HG02973 (cell line): ENCODE data around the gene HELZ.
"Not testable (repeated sequence)": the region's sequence is repeated elsewhere in the genome, so short reads cannot be mapped to it uniquely, and the experiment has no call there.

Experiments used
- ATAC-seq: cut with Tn5 transposase; IDR thresholded peaks from one replicate; pipeline ENCODE4 v1.9.1; 2021; ENCODE audit warnings: moderate library complexity; ENCODE audit not compliant: unreplicated experiment

HELZ gene

GRCh38 chr17:67271187-67271586, 26.2 kb upstream of the HELZ start:
- not testable (repeated sequence) for ATAC-seq

- ATAC-seq: no peak
Measured at GRCh38 chr17:67270416-67270815, 25.4 kb upstream of the HELZ start.

- no peak for ATAC-seq
Measured at GRCh38 chr17:67266496-67266895, 21.5 kb upstream of the HELZ start.

GRCh38 chr17:67265436-67266019, 20.5 kb upstream of the HELZ start:
- ATAC-seq: no peak

- ATAC-seq: no peak
Measured at GRCh38 chr17:67262435-67263117, 17.6 kb upstream of the HELZ start.

GRCh38 chr17:67260170-67260987, 15.4 kb upstream of the HELZ start:
- no peak for ATAC-seq

GRCh38 chr17:67258821-67259468, 13.9 kb upstream of the HELZ start:
- ATAC-seq: no peak

GRCh38 chr17:67256075-67256732, 11.2 kb upstream of the HELZ start:
- ATAC-seq: no peak

GRCh38 chr17:67253384-67253783, 8.4 kb upstream of the HELZ start:
- ATAC-seq: no peak

- ATAC-seq: not testable (repeated sequence)
Measured at GRCh38 chr17:67251586-67251985, 6.6 kb upstream of the HELZ start.

GRCh38 chr17:67248291-67248690, 3.3 kb upstream of the HELZ start:
- no peak for ATAC-seq

- ATAC-seq: no peak
Measured at GRCh38 chr17:67247416-67247900, 2.5 kb upstream of the HELZ start.

GRCh38 chr17:67246653-67247415, 1.8 kb upstream of the HELZ start:
- ATAC-seq: peak; percentile 44

GRCh38 chr17:67246403-67246652, 1.3 kb upstream of the HELZ start:
- ATAC-seq: no peak

- no peak for ATAC-seq
Measured at GRCh38 chr17:67245694-67246402, 852 bp upstream of the HELZ start.

- peak; percentile 26 for ATAC-seq
Measured at GRCh38 chr17:67244431-67245072, 444 bp downstream of the HELZ start.

- no peak for ATAC-seq
Measured at GRCh38 chr17:67243284-67243683, 1.7 kb downstream of the HELZ start.

GRCh38 chr17:67241719-67242341, 3.2 kb downstream of the HELZ start:
- no peak for ATAC-seq

GRCh38 chr17:67239597-67239996, 5.4 kb downstream of the HELZ start:
- no peak for ATAC-seq
